ENCODE results near the gene KIAA1549. TPM values are rescaled to one million over a fixed set of nuclear protein-coding genes. Genes with fewer than 3 reads are reported as not detected.

KIAA1549 gene
- total and polyA plus RNA-seq, 2 of the 4 experiments (the other 2 are of a cell fraction), result 1.3 to 3.3 TPM

- no peak for ATAC-seq (ENCODE audit: low read depth)
- Histone ChIP-seq H3K23ac (ENCODE audit: low read depth, low read length) (no peak overlapping the region), H3K79me1 (ENCODE audit: low read depth in 1 of 2, low read length in 2 of 2) (peaks cover 5 to 19% of the 10 kb centered on the region in 2 experiments; a peak in 3 of 4 replicates), H3K27ac (ENCODE audit: insufficient read depth, low read length) (no peak overlapping the region), H3K4me2 (ENCODE audit: low read depth, low read length) (no peak overlapping the region), H3K4me1 (ENCODE audit: control insufficient read depth, insufficient read depth, low read length) (no peaks in the 10 kb centered on the region; the same call in 1 of the 2 replicates), H3K18ac (ENCODE audit: low read depth, low read length) (no peak overlapping the region), H2BK5ac (ENCODE audit: low read depth, low read length, poor library complexity, severe bottlenecking) (no peak overlapping the region), H4K91ac (ENCODE audit: insufficient read depth, low read depth, low read length) (no peak overlapping the region), H3K14ac (replicated peaks; ENCODE audit: low read depth, low read length) (no peak overlapping the region), H3K36me3 (ENCODE audit: control insufficient read depth, insufficient read depth, low read length) (no peaks in the 10 kb centered on the region), H3K9ac (ENCODE audit: low read depth, low read length) (no peak overlapping the region), H3K56ac (ENCODE audit: extremely low read depth, insufficient read depth, low read length) (no peak overlapping the region), H2BK120ac (ENCODE audit: low read depth, low read length) (no peak overlapping the region), H3K27me3 (ENCODE audit: control insufficient read depth, insufficient read depth, low read length) (no peaks in the 10 kb centered on the region), H2BK20ac (ENCODE audit: low read depth, low read length) (no peak overlapping the region), H4K5ac (ENCODE audit: low read depth, low read length) (no peak overlapping the region), H3K4ac (ENCODE audit: low read depth, low read length) (no peak overlapping the region), H4K8ac (ENCODE audit: low read depth in 2 of 2, low read length in 2 of 2) (no peak overlapping the region), H3K9me3 (ENCODE audit: control insufficient read depth, insufficient read depth, low read length) (no peaks in the 10 kb centered on the region), H4K20me1 (ENCODE audit: insufficient read depth, low read length) (peaks cover 4% of the 10 kb centered on the region; the same call in 1 of the 2 replicates), H2AK5ac (ENCODE audit: low read depth, low read length) (no peak overlapping the region), H3K9me1 (ENCODE audit: insufficient read depth, low read length) (no peaks in the 10 kb centered on the region; the same call in 1 of the 2 replicates), H2BK15ac (ENCODE audit: low read depth, low read length) (no peak overlapping the region), H2AK9ac (replicated peaks; ENCODE audit: low read depth, low read length, poor library complexity) (no peak overlapping the region), H3K4me3 (ENCODE audit: insufficient read depth, low read depth, low read length) (no peak overlapping the region), H2AFZ (replicated peaks; ENCODE audit: low read length, poor library complexity) (no peak overlapping the region)
- in situ Hi-C loops (cut with MboI; ENCODE audit: low sequenced_read_pairs), result no loop called here
- CTCF ChIA-PET, result no interaction called here
- TF ChIP-seq SMC3 (IDR thresholded peaks at IDR 0.05; ENCODE audit: low read depth, low read length), result no peak
- TF ChIP-seq BHLHE40 (IDR thresholded peaks at IDR 0.05; ENCODE audit: low read depth, low read length), result no peak
- no peak for TF ChIP-seq MAZ (IDR thresholded peaks at IDR 0.05; ENCODE audit: borderline replicate concordance, low read depth, low read length)
- TF ChIP-seq CHD1 (IDR thresholded peaks at IDR 0.05; ENCODE audit: low read depth, low read length), result no peak
- no peak for TF ChIP-seq ELK1 (IDR thresholded peaks at IDR 0.05; ENCODE audit: borderline replicate concordance, low read depth, low read length)
- no peak for TF ChIP-seq MAFK (IDR thresholded peaks at IDR 0.05; ENCODE audit: low read depth, low read length)
- TF ChIP-seq POLR2A (IDR thresholded peaks at IDR 0.05; ENCODE audit: low read depth, low read length), result no peak
- TF ChIP-seq RAD21 (IDR thresholded peaks at IDR 0.05; ENCODE audit: low read length), result no peak
- TF ChIP-seq RCOR1 (IDR thresholded peaks at IDR 0.05; ENCODE audit: insufficient replicate concordance, low read length), result no peak
- no peak for TF ChIP-seq USF2 (IDR thresholded peaks at IDR 0.05; ENCODE audit: low read depth, low read length)
- TF ChIP-seq MXI1 (IDR thresholded peaks at IDR 0.05; ENCODE audit: borderline replicate concordance, low read depth, low read length), result no peak
- TF ChIP-seq FOS (IDR thresholded peaks at IDR 0.05; ENCODE audit: low read depth, low read length), result no peak
- TF ChIP-seq CEBPB (IDR thresholded peaks at IDR 0.05; ENCODE audit: low read depth, low read length), result no peak
- no peak for TF ChIP-seq CTCF (conservative IDR thresholded peaks at IDR 0.05; ENCODE audit: low read depth, low read length)
- no peak for TF ChIP-seq RFX5 (IDR thresholded peaks at IDR 0.05; ENCODE audit: low read depth, low read length)
- TF ChIP-seq NFE2L2 (IDR thresholded peaks at IDR 0.05; ENCODE audit: low read depth, low read length), result no peak
- DNase-seq, result no peak
- dilution Hi-C loops (cut with HindIII; ENCODE audit: low sequenced_read_pairs, unreplicated experiment), result no loop called here
- POLR2A ChIA-PET (ENCODE audit: unreplicated experiment), result no interaction called here
- no CpG with 5 or more reads among the region's 5 CpGs for WGBS, 2 experiments (ENCODE audit: extremely low coverage in 2 of 2, insufficient read length in 1 of 2)
- intact Hi-C loops (cut with micrococcal nuclease), result no loop called here
- no TSS peak for BruUV-seq (replicated peaks)
These were observed 17.5 kb downstream of the KIAA1549 start for GRCh38 chr7:138963675-138964074.
